ENCODE data around the gene EMILIN3. TPM values are rescaled to one million over a fixed set of nuclear protein-coding genes. Genes with fewer than 3 reads are reported as not detected.

Gene EMILIN3
- total RNA-seq, 4 donors from 2014 or later: 0.40 to 1.5 (median 0.90) TPM

- intact Hi-C loops (cut with DNase I; ENCODE audit: low total_unique reads) (loop anchor here (5.0 kb wide), 1 partner anchor 72 kb away; no protein-coding TSS in a partner anchor), in situ Hi-C loops (cut with MboI; ENCODE audit: low pct_ligation_motif_present in 1 of 4, low pct_unique_long_range_greater_than_20kb in 1 of 4, low sequenced_read_pairs in 3 of 4) (loop anchor here in 2 of 4 donors (25.0 kb wide), 2 partner anchors 363 to 388 kb away; no protein-coding TSS in a partner anchor)
- TF ChIP-seq POLR2AphosphoS5 (IDR thresholded peaks at IDR 0.05) (no peak), POLR2A (IDR thresholded peaks at IDR 0.05) (no peak), EP300 (IDR thresholded peaks at IDR 0.05; ENCODE audit: low read depth) (no peak)
- TF ChIP-seq, protein P1, sequence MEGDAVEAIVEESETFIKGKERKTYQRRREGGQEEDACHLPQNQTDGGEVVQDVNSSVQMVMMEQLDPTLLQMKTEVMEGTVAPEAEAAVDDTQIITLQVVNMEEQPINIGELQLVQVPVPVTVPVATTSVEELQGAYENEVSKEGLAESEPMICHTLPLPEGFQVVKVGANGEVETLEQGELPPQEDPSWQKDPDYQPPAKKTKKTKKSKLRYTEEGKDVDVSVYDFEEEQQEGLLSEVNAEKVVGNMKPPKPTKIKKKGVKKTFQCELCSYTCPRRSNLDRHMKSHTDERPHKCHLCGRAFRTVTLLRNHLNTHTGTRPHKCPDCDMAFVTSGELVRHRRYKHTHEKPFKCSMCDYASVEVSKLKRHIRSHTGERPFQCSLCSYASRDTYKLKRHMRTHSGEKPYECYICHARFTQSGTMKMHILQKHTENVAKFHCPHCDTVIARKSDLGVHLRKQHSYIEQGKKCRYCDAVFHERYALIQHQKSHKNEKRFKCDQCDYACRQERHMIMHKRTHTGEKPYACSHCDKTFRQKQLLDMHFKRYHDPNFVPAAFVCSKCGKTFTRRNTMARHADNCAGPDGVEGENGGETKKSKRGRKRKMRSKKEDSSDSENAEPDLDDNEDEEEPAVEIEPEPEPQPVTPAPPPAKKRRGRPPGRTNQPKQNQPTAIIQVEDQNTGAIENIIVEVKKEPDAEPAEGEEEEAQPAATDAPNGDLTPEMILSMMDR (IDR thresholded peaks at IDR 0.05): no peak
- 76% methylated on average over 6 of the region's 7 CpGs; no CpG with 5 or more reads in 1 of the 2 donors for WGBS, 2 donors (ENCODE audit: low coverage in 1 of 2)
- H3K27ac ChIP-seq: no peak overlapping the region
- H3K36me3 ChIP-seq: peaks cover 0 to 7% (median 6%) of the 10 kb centered on the region in 4 donors
- no peaks in the 10 kb centered on the region for H3K27me3 ChIP-seq
- H3K4me1 ChIP-seq: no peaks in the 10 kb centered on the region
- H3K9me3 ChIP-seq: no peaks in the 10 kb centered on the region
- no peak overlapping the region for H3K4me3 ChIP-seq
- no peak for DNase-seq
Observed at GRCh38 chr20:41349943-41350342, 16.7 kb downstream of the EMILIN3 start.

DNA sequence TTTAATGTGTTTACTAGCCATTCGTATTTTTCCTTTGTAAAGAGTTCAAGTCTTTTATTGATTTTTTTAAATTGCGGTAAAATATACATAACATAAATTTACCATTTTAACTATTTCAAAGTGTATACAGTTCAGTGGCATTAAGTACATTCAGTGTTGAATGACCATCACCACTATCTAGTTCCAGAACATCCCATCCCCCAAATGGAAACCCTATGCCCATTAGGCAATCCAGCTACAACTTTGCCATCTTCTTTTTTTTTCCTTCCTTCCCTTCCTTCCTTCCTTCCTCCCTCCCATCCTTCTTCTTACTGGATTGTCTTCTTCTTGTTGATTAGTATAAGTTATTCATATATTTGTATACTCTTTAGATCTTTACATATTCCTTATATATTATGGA, 17.4 kb downstream of the EMILIN3 start:
- no peak for DNase-seq
- intact Hi-C loops (cut with DNase I; ENCODE audit: low total_unique reads): loop anchor here (5.0 kb wide), 1 partner anchor 73 kb away; no protein-coding TSS in a partner anchor
- TF ChIP-seq POLR2A (IDR thresholded peaks at IDR 0.05) (no peak), POLR2AphosphoS5 (IDR thresholded peaks at IDR 0.05) (no peak), EP300 (IDR thresholded peaks at IDR 0.05; ENCODE audit: low read depth) (no peak)
- TF ChIP-seq, protein P1 (IDR thresholded peaks at IDR 0.05): no peak
- Histone ChIP-seq H3K36me3 (peaks cover 0 to 7% (median 6%) of the 10 kb centered on the region in 4 donors), H3K27me3 (no peaks in the 10 kb centered on the region), H3K9me3 (no peaks in the 10 kb centered on the region), H3K4me1 (no peaks in the 10 kb centered on the region), H3K4me3 (no peak overlapping the region), H3K27ac (no peak overlapping the region)
- in situ Hi-C loops (cut with MboI; ENCODE audit: low pct_ligation_motif_present in 1 of 4, low pct_unique_long_range_greater_than_20kb in 1 of 4, low sequenced_read_pairs in 3 of 4): loop anchor here in 2 of 4 donors (25.0 kb wide), 2 partner anchors 362 to 387 kb away; no protein-coding TSS in a partner anchor
- 69 to 73% methylated on average over 2 of the region's 2 CpGs for WGBS, 2 donors (ENCODE audit: low coverage in 1 of 2)

DNA sequence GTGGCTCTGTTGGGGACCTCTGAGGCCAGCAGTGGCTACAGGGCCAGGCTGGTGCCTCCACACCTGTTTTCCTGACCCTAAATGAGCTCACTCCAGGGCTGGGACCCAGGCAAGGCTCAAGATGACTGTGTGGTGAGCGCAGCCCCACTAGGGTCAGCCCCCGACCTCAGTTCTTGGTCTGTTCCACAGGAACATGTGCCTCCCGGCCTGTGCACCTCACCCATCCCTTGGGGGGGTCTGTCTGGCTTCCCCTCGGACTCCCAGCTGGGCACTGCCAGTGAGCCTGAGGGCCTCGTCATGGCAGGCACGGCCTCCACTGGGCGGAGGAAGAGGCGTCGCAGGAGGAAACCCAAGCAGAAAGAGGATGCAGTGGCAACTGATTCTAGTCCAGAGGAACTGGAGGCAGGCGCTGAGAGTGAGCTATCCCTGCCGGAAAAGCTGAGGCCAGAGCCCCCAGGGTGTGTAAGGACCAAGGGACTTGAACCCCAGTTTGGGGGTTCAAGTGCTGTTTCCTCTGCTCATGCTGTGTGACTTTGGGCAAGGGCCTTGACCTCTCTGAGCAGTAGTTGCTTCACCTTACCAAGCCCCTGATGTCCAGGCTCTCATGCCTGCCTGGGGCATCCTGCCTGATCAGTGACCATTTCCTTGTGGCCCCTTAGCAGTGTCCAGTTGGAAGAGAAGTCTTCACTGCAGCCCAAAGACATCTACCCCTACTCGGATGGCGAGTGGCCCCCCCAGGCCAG, 18.0 kb downstream of the EMILIN3 start:
- 89 to 90% methylated on average over 2 to 12 of the region's 13 CpGs for WGBS, 2 donors (ENCODE audit: low coverage in 1 of 2)
- Histone ChIP-seq H3K4me1 (no peaks in the 10 kb centered on the region), H3K27me3 (no peaks in the 10 kb centered on the region), H3K27ac (no peak overlapping the region), H3K36me3 (peaks cover 0 to 7% (median 6%) of the 10 kb centered on the region in 4 donors), H3K9me3 (no peaks in the 10 kb centered on the region), H3K4me3 (no peak overlapping the region)
- TF ChIP-seq, protein P1 (IDR thresholded peaks at IDR 0.05): no peak
- TF ChIP-seq POLR2A (IDR thresholded peaks at IDR 0.05) (no peak), EP300 (IDR thresholded peaks at IDR 0.05; ENCODE audit: low read depth) (no peak), POLR2AphosphoS5 (IDR thresholded peaks at IDR 0.05) (no peak)
- intact Hi-C loops (cut with DNase I; ENCODE audit: low total_unique reads): loop anchor here (5.0 kb wide), 1 partner anchor 74 kb away; no protein-coding TSS in a partner anchor
- no peak for DNase-seq
- in situ Hi-C loops (cut with MboI; ENCODE audit: low pct_ligation_motif_present in 1 of 4, low pct_unique_long_range_greater_than_20kb in 1 of 4, low sequenced_read_pairs in 3 of 4): loop anchor here in 2 of 4 donors (25.0 kb wide), 2 partner anchors 361 to 386 kb away; no protein-coding TSS in a partner anchor

Data from transverse colon (tissue), 4 donors.